ENCODE measurements around the gene MS4A4E.

Gene MS4A4E

GRCh38 chr11:60282286-60282685 lies 39.3 kb upstream of the MS4A4E start:
- no peak overlapping the region for H2BK120ac ChIP-seq (ENCODE audit: low read depth, low read length)
- no peak overlapping the region for H3K18ac ChIP-seq (ENCODE audit: low read depth in 1 of 2, low read length in 2 of 2)
- H4K8ac ChIP-seq (ENCODE audit: low read length), result no peak overlapping the region
- no peak overlapping the region for H2BK5ac ChIP-seq (ENCODE audit: low read depth, low read length, poor library complexity, severe bottlenecking)
- H3K4me2 ChIP-seq (ENCODE audit: low read length, poor library complexity, severe bottlenecking), result no peak overlapping the region
- H3K79me1 ChIP-seq (replicated peaks; ENCODE audit: low read length, poor library complexity, severe bottlenecking), result no peaks in the 10 kb centered on the region
- H2AFZ ChIP-seq (ENCODE audit: low read depth, low read length), result no peak overlapping the region
- no peaks in the 10 kb centered on the region for H3K36me3 ChIP-seq (ENCODE audit: control insufficient read depth in 1 of 2, insufficient read depth in 2 of 2, low read depth in 1 of 2, low read length in 2 of 2)
- no peaks in the 10 kb centered on the region for H3K4me1 ChIP-seq (ENCODE audit: control insufficient read depth, insufficient read depth, low read depth, low read length)
- H3K9ac ChIP-seq (ENCODE audit: low read length), result no peak overlapping the region
- no peak overlapping the region for H2BK15ac ChIP-seq (ENCODE audit: low read depth, poor library complexity, severe bottlenecking)
- H2AK5ac ChIP-seq (ENCODE audit: low read length, severe bottlenecking), result no peak overlapping the region
- no peaks in the 10 kb centered on the region for H3K27me3 ChIP-seq (ENCODE audit: control insufficient read depth in 1 of 2, insufficient read depth in 1 of 2, low read length in 2 of 2)
- H2BK12ac ChIP-seq (ENCODE audit: low read length in 2 of 2), result no peak overlapping the region
- H3K9me3 ChIP-seq (ENCODE audit: control insufficient read depth, low read length), result no peaks in the 10 kb centered on the region
- H3K23ac ChIP-seq (ENCODE audit: low read length in 2 of 2), result no peak overlapping the region
- no peak overlapping the region for H3K4me3 ChIP-seq (ENCODE audit: insufficient read depth in 1 of 2, low read depth in 1 of 2, low read length in 2 of 2)
- H3K14ac ChIP-seq (ENCODE audit: low read length in 2 of 2), result no peak overlapping the region
- H3K4ac ChIP-seq (ENCODE audit: low read depth in 1 of 2, low read length in 2 of 2), result no peak overlapping the region
- no peak for DNase-seq
- no peak overlapping the region for H3K27ac ChIP-seq (ENCODE audit: low read length, poor library complexity, severe bottlenecking)
- no peak overlapping the region for H4K91ac ChIP-seq (ENCODE audit: low read length)
- 86% methylated on average over 2 of the region's 2 CpGs for WGBS

DNA sequence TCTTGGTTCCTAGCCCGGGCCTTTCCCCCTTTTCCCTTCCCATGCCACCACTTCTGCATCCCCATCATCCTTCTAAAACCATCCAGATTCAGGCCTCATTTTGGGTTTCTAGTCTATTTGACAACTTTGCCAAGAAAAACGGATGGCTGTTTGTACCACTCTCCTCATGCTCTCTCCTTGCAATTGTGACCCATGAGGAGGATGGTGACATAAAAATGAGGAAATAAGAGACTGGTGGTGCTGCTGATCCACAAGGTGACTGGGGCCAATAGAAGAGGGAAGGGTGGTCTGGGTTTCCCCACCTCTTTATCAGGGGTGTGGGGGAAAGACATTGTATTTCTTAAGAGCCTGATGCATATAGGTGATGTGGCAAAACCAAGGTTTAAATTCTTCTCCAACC lies 38.5 kb upstream of the MS4A4E start:
- Histone ChIP-seq H3K4me2 (ENCODE audit: low read length, poor library complexity, severe bottlenecking) (no peak overlapping the region), H3K23ac (ENCODE audit: low read length in 2 of 2) (no peak overlapping the region), H3K4ac (ENCODE audit: low read depth in 1 of 2, low read length in 2 of 2) (no peak overlapping the region), H3K4me3 (ENCODE audit: insufficient read depth in 1 of 2, low read depth in 1 of 2, low read length in 2 of 2) (no peak overlapping the region), H4K8ac (ENCODE audit: low read length) (no peak overlapping the region), H3K36me3 (ENCODE audit: control insufficient read depth in 1 of 2, insufficient read depth in 2 of 2, low read depth in 1 of 2, low read length in 2 of 2) (no peaks in the 10 kb centered on the region), H4K91ac (ENCODE audit: low read length) (no peak overlapping the region), H3K9me3 (ENCODE audit: control insufficient read depth, low read length) (no peaks in the 10 kb centered on the region), H3K18ac (ENCODE audit: low read depth in 1 of 2, low read length in 2 of 2) (no peak overlapping the region), H3K27me3 (ENCODE audit: control insufficient read depth in 1 of 2, insufficient read depth in 1 of 2, low read length in 2 of 2) (no peaks in the 10 kb centered on the region), H3K79me1 (replicated peaks; ENCODE audit: low read length, poor library complexity, severe bottlenecking) (no peaks in the 10 kb centered on the region), H3K4me1 (ENCODE audit: control insufficient read depth, insufficient read depth, low read depth, low read length) (no peaks in the 10 kb centered on the region), H3K27ac (ENCODE audit: low read length, poor library complexity, severe bottlenecking) (no peak overlapping the region), H2BK120ac (ENCODE audit: low read depth, low read length) (no peak overlapping the region), H2AFZ (ENCODE audit: low read depth, low read length) (no peak overlapping the region), H2BK15ac (ENCODE audit: low read depth, poor library complexity, severe bottlenecking) (no peak overlapping the region), H2BK12ac (ENCODE audit: low read length in 2 of 2) (no peak overlapping the region), H3K9ac (ENCODE audit: low read length) (no peak overlapping the region), H3K14ac (ENCODE audit: low read length in 2 of 2) (no peak overlapping the region), H2BK5ac (ENCODE audit: low read depth, low read length, poor library complexity, severe bottlenecking) (no peak overlapping the region), H2AK5ac (ENCODE audit: low read length, severe bottlenecking) (no peak overlapping the region)
- no peak for DNase-seq
- WGBS, result 91% methylated on average over 2 of the region's 2 CpGs

DNA sequence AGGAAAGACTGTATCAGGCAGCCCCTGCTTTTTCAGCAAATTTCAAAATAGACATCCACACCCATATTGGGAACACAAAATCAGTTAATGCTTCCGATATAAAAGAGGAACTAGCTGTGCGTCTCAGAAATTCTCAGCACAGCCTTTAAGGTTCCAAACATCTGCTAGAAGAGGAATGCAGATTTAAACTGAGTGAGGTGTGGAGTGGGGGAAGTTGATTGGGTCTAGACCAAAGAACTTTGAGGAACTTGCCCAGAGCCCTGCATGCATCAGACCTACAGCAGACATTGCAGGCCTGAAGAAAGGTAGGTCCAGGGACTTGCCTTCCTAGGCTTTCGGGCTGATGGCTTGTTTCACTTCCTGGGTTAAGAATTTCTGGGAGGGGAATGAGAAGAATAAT lies 37.5 kb upstream of the MS4A4E start, which contains the start of gene MS4A4A:
Gene MS4A4A, plus strand, starts transcription at position 255 of the 400 bp plus-strand sequence. Its CDS starts 10 bp downstream, at position 265.
- Histone ChIP-seq H2BK12ac (ENCODE audit: low read length in 2 of 2) (no peak within 1 kb of the TSS), H3K9me3 (ENCODE audit: control insufficient read depth, low read length) (no peaks in the 10 kb centered on the region), H3K27ac (ENCODE audit: low read length, poor library complexity, severe bottlenecking) (no peak within 1 kb of the TSS), H3K27me3 (ENCODE audit: control insufficient read depth in 1 of 2, insufficient read depth in 1 of 2, low read length in 2 of 2) (no peaks in the 10 kb centered on the region), H3K36me3 (ENCODE audit: control insufficient read depth in 1 of 2, insufficient read depth in 2 of 2, low read depth in 1 of 2, low read length in 2 of 2) (no peaks in the 10 kb centered on the region), H3K4me3 (ENCODE audit: insufficient read depth in 1 of 2, low read depth in 1 of 2, low read length in 2 of 2) (no peak within 1 kb of the TSS), H3K4ac (ENCODE audit: low read depth in 1 of 2, low read length in 2 of 2) (no peak within 1 kb of the TSS), H3K4me2 (ENCODE audit: low read length, poor library complexity, severe bottlenecking) (no peak within 1 kb of the TSS), H3K14ac (ENCODE audit: low read length in 2 of 2) (no peak within 1 kb of the TSS), H2BK120ac (ENCODE audit: low read depth, low read length) (no peak within 1 kb of the TSS), H4K8ac (ENCODE audit: low read length) (no peak within 1 kb of the TSS), H2AFZ (ENCODE audit: low read depth, low read length) (no peak within 1 kb of the TSS), H3K79me1 (replicated peaks; ENCODE audit: low read length, poor library complexity, severe bottlenecking) (no peaks in the 10 kb centered on the region), H3K4me1 (ENCODE audit: control insufficient read depth, insufficient read depth, low read depth, low read length) (no peaks in the 10 kb centered on the region), H2BK15ac (ENCODE audit: low read depth, poor library complexity, severe bottlenecking) (no peak within 1 kb of the TSS), H3K9ac (ENCODE audit: low read length) (no peak within 1 kb of the TSS), H3K18ac (ENCODE audit: low read depth in 1 of 2, low read length in 2 of 2) (no peak within 1 kb of the TSS), H2BK5ac (ENCODE audit: low read depth, low read length, poor library complexity, severe bottlenecking) (no peak within 1 kb of the TSS), H4K91ac (ENCODE audit: low read length) (no peak within 1 kb of the TSS), H3K23ac (ENCODE audit: low read length in 2 of 2) (no peak within 1 kb of the TSS), H2AK5ac (ENCODE audit: low read length, severe bottlenecking) (no peak within 1 kb of the TSS)
- WGBS, result 98% methylated on average over 3 of the region's 3 CpGs
- DNase-seq, result no peak

- Histone ChIP-seq H2AK5ac (ENCODE audit: low read length, severe bottlenecking) (no peak overlapping the region), H4K8ac (ENCODE audit: low read length) (no peak overlapping the region), H2BK15ac (ENCODE audit: low read depth, poor library complexity, severe bottlenecking) (no peak overlapping the region), H3K36me3 (ENCODE audit: control insufficient read depth in 1 of 2, insufficient read depth in 2 of 2, low read depth in 1 of 2, low read length in 2 of 2) (no peaks in the 10 kb centered on the region), H3K27me3 (ENCODE audit: control insufficient read depth in 1 of 2, insufficient read depth in 1 of 2, low read length in 2 of 2) (no peaks in the 10 kb centered on the region), H3K79me1 (replicated peaks; ENCODE audit: low read length, poor library complexity, severe bottlenecking) (no peaks in the 10 kb centered on the region), H2BK120ac (ENCODE audit: low read depth, low read length) (no peak overlapping the region), H3K4ac (ENCODE audit: low read depth in 1 of 2, low read length in 2 of 2) (no peak overlapping the region), H3K9ac (ENCODE audit: low read length) (no peak overlapping the region), H3K4me2 (ENCODE audit: low read length, poor library complexity, severe bottlenecking) (no peak overlapping the region), H3K4me3 (ENCODE audit: insufficient read depth in 1 of 2, low read depth in 1 of 2, low read length in 2 of 2) (no peak overlapping the region), H3K4me1 (ENCODE audit: control insufficient read depth, insufficient read depth, low read depth, low read length) (no peaks in the 10 kb centered on the region), H2BK5ac (ENCODE audit: low read depth, low read length, poor library complexity, severe bottlenecking) (no peak overlapping the region), H2AFZ (ENCODE audit: low read depth, low read length) (no peak overlapping the region), H3K14ac (ENCODE audit: low read length in 2 of 2) (no peak overlapping the region), H3K9me3 (ENCODE audit: control insufficient read depth, low read length) (peaks cover 7% of the 10 kb centered on the region), H3K18ac (ENCODE audit: low read depth in 1 of 2, low read length in 2 of 2) (no peak overlapping the region), H3K27ac (ENCODE audit: low read length, poor library complexity, severe bottlenecking) (no peak overlapping the region), H4K91ac (ENCODE audit: low read length) (no peak overlapping the region), H3K23ac (ENCODE audit: low read length in 2 of 2) (no peak overlapping the region), H2BK12ac (ENCODE audit: low read length in 2 of 2) (no peak overlapping the region)
- DNase-seq, result no peak
Measured at GRCh38 chr11:60274416-60274815, 31.5 kb upstream of the MS4A4E start.
